HG03442 (cell line): ENCODE data around the gene OR2T11.
"Not testable (repeated sequence)": the region's sequence is repeated elsewhere in the genome, so short reads cannot be mapped to it uniquely, and the experiment has no call there.

Experiments
- ATAC-seq: cut with Tn5 transposase; IDR thresholded peaks from one replicate; pipeline ENCODE4 v1.9.1; 2021; ENCODE audit warnings: mild to moderate bottlenecking, moderate library complexity; ENCODE audit not compliant: unreplicated experiment

Gene OR2T11

DNA sequence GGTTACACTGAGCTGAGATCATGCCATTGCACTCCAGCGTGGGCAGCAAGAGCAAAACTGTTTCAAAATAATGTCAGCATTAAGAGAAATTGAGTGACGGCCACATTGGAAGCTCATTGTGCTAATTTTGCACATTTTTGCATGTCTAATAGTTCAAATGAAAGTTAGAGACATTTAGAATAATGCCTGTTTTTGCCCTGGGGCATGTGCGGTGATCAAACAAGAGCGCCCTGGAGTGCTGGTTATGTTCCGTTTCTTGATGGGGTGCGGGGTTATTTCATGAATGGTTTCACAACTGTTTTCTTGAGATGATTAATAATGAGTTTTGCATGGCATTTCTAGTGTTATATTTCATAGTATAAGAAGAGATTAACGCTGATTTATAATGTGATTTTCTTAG, 13.1 kb downstream of the OR2T11 start:
- no peak for ATAC-seq

DNA sequence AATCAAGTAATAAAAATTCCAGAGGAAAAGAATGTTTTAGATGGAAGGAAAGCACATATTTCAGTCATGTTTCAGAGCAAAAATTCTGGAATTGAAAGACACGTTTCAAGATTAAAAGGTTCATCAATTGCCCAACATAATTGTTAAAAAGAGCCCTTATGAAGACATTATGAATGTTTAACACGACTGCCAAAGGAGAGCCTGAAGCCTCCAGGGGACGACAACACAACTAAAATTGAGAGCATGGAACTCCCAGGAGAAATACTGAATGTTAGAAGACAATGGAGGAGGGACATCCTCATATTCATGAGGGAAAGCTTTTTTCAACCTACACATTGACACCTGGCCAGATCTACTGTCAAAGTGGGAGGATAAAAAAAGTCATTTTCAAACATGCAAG, 16.0 kb downstream of the OR2T11 start:
- peak; percentile 35 for ATAC-seq

DNA sequence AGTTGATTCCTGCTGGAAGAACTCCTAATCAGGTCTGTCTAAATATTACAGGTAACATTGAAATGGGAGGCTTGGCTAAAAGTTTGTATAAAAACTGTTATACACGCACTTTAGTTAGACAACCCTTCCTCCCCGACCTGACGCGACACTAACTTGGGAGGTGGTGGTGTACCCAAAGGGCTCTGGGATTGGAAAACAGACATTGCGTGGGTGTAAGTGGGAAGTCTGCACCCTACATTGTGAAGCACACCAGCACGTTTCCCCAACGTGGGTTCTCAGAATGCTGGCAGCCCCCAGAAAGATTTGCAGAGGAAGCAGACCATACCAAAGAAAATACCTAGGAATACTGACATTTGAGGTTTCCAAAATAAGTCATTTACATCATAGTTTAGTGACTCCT, 16.8 kb downstream of the OR2T11 start:
- ATAC-seq, result no peak

DNA sequence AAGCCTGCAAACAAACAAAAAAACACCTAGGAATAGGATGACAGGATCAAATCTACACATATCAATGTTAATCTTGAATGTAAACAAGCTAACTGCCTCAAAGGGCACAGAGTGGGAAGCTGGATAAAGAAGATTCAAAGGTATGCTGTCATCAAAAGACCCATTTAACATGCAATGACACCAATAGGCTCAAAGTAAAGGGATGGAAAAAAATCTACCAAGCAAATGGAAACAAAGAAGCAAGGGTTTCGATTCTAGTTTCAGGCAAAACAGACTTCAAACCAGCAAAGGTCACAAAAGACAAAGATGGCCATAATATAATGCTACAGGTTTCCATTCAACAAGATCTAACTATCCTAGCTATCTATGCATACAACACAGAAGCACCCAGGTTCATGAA, 21.1 kb downstream of the OR2T11 start:
- no peak for ATAC-seq

DNA sequence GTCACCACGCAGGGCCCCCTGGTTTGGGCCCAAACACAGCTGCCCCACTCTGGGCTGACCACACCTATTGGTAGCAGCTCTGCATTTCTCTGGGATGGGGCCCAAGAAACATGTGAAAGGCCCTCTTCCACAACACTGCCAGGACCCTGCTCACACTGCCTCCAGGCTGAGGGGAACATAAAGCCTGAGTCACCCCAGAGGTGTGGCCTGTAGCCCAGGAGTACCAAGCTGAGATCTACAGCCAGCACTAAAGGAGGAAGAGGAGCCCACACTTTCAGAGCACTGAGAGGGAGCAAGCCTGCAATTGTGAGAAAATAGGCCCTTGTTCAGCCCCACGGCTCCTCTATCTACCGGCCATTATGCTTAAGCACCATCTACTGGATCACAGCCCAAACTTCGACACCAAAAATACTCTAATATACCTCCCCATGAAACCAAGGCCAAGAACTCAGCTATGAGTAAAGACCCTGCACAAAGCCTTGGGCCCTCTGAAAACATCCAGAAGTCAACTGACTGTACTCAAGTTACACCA, 22.9 kb downstream of the OR2T11 start:
- ATAC-seq, result no peak

DNA sequence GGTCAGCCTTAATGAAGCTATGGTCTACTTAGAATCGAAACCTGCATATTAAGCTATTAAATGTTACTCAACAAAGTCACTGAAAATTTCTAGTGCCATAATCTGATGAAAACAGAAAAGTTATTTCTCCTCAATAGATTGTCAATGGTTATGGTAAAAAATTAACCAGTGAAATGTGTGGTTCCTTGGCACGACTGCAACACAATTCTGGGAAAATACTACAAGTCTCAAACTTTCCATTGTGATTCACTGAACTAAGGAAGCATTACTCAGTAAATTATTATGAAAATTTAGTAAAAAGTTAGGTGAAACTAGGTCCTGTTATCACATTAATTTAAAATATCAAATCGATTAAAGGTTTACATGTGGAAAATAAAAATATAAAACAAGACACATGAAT, 24.6 kb downstream of the OR2T11 start:
- ATAC-seq, result no peak

DNA sequence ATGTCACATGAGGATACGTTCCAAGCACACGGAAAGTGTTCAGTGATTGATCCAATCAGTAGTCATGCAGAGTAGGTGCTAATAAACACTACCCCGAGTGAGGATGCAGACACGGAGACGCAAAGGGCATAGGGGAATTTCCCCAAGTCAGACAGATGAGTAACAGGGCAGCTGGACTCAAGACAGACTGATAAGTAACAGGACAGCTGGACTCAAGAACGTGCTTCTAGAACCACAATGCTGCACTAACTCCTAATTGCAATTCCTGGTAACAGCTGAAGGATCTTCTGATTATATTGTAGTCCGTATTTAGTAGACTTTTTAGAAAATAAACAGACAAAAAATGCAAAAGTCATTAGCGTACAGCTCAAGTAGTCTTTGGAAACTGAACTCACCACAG, 35.5 kb downstream of the OR2T11 start:
- no peak for ATAC-seq

DNA sequence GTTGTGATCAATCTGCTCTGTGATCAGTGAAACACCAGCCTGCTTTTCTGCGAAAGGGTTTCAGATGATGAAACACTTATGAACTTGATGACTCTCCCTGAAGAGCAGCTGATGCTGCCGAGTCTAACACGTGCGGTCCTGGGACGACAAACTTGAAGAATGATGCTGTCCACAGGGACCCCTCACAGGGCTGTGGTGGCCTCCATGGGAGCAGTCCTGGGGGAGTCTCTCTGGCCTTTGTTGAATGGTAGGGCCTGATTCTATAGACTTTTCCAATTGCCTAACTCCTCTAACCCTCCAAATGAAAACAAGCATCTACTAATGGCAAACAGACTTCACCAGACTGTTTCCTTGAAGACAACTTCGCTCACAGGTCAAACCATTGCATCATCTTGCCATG, 37.3 kb downstream of the OR2T11 start, which contains the start of gene OR2T10:
OR2T10 (minus strand) TSS at position 112 of the 400 bp plus-strand sequence. CDS start 3,932 bp downstream, outside the sequence.
- no peak for ATAC-seq

DNA sequence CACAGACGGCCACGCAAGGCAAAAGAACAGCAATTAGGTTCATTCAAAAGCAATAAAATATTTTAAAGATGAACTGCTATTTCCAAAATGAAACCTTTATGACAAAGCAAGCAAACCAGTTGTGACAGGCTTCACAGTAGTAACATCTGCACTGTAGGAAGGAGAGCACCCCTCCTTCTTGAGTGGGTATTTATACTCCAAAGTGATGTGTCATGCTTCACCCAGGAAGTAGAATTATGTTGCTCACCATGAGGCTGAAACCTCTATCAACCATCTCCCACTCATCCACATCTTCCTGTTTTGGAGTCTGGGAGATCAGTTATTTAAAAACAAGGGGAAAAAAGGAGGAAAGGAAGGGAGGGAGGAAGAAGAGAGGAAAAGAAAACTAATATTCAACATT, 38.3 kb downstream of the OR2T11 start:
- no peak for ATAC-seq

DNA sequence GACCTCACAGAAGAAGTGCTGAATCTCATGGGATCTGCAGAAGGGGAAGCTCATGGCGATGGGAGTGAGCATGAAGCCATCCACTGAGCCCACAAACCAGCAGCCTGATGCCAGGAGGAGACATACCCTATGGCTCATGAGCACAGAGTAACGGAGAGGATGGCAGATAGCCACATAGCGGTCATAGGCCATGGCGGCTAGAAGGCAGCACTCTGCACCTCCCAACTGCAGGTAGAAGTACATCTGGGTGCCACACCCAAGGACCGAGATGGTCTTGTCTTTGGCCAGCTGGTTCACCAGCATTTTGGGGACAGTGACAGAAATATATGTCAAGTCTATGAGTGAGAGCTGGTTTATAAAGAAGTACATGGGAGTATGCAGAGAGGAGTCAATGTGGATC, 41.7 kb downstream of the OR2T11 start:
- no peak for ATAC-seq

DNA sequence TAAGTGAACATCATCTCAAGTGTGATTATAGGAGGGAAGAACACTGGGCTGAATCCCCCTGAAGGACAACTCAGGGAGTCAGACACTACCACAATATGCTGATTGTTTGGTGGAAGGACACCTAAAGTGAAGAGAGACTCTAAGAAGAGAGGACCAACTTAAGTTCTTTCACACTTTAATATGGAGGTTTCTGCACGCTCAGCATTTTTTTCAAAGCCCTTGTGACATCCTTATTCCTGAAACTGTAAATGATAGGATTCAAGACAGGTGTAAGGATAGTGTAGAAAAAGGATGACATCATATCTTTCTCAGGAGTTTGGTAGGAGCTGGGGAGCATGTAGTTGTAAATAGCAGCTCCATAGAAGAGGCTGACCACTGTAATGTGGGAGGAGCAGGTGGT, 42.2 kb downstream of the OR2T11 start:
- no peak for ATAC-seq

DNA sequence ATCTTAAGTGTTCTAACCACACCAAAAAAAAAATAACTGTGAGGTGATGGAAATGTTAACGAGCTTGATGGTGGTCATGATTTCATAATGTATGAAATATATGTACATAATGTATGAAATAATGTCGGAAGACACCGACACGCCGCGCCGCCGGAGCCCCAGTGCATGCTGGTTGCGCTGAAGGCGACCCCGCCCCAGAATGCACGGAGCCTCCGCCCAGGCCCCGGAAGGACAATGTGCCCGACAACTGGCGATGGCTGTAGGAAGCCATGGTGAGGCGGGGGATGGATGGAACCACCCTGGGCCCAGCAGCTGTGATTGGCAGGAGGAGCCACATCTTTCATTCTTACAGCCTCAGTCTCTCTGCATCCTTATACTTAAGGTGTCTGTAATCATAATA, 44.8 kb downstream of the OR2T11 start:
- ATAC-seq, result no peak

DNA sequence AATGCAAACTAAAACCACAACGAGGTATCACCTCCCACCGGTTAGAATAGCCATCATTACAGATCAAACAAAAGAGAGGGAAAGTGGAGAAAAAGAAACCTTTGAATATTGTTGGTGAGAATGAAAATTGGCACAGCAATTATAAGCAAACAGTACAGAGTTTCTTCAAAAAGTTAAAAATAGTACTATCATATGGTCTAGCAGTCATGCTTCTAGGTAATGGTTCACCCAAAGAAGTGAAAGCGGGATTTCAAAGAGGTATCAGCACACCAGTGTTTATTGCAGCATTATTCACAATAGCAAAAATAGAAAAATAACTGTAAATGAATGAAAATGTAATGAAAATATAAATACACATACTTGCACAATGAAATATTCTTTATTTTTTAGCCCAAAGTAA, 45.6 kb downstream of the OR2T11 start:
- no peak for ATAC-seq

DNA sequence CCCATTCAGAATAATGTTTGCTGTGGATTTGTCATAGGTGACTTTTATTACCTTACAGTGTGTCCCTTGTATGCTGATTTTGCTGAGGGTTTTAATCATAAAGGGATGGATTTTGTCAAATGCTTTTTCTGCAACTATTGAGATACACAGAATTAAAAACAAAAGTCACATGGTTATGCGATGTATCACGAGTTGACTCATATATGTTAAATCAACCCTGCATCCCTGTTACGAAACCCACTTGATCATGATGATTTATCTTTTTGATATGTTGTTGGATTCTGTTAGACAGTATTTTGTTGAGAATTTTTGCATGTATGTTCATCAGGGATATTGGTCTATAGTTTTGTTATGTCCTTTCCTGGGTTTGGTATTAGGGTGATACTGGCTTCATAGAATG, 49.6 kb downstream of the OR2T11 start:
- ATAC-seq, result no peak

DNA sequence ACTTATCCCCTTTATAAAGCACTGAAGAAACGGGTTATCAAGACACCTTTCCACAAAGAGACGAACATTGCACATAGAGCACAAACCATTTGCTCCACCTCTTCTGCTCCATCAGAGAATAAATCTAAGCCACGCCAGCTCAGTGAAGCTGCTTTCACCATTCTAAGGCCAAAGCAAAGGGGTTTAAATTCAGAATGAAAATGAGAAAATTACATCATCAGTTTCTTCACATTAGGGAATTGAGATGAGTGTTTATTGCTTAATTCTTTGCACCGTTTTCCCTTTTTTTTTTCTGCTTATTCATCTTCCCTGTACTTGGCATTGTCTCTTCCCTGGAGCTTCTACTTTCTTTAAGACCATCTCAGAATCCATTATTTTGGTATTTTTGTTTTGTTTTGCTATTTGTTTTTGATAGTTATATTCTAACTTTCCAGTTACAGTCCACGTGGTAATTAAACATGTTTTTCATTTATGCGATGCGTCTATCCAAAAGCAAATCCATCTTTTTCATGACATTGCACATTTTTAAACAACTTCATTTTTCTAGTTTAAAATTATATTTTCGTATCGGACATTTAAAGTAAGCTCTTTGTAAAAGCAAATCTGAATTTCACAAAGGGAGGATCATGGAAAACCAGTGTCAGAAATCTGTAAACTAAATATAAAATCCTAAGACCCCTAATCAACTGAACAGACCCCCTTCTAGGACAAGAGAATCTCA, 58.5 kb downstream of the OR2T11 start:
- ATAC-seq, result no peak

DNA sequence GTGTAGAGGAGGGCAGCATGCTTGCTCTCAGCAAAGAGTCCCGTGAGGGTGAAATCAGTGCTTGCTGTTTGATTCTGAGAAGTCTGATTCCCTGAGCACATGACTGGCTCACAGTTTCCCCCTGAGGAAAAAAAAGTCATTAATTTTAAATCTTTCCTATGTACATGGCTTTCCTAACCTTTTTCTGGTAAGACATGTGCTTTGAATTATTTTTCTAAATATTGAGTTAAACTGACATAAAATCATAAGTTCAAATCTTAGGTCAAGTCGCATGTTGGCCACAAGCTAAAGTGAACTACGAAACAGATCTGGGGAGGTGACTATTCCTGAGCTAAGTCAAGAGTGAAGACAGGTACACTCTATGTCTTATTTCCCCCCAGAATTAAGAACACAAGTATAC, 60.2 kb downstream of the OR2T11 start, which contains the start of gene OR2T34:
OR2T34 (minus strand) TSS at position 101 of the 400 bp plus-strand sequence; CDS start at position 101, 0 bp downstream.
- ATAC-seq, result not testable (repeated sequence)

DNA sequence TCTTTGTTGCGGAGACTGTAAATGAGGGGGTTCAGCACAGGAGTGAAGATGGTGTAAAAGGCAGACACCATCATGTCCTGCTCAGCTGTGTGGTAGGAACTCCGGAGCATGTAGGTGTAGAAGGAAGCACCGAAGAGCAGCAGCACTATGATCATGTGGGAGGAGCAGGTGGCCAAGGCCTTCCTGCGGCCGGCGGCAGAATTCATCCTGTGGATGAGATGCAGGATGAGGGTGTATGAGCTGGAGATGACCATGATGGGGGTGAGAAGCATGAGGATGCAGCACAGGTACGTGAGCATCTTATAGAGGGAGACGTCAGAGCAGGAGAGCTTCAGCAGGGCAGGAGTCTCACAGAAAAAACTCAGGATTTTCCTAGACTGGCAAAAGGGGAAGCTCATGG, 61.0 kb downstream of the OR2T11 start:
- not testable (repeated sequence) for ATAC-seq
